NOMO-1 treated with dmso at 0.1 percent for 144 hours (cell line): ENCODE results near the gene PACRG.
"Not testable (repeated sequence)": the region's sequence is repeated elsewhere in the genome, so short reads cannot be mapped to it uniquely, and the experiment has no call there.

Experiments
- DNase-seq: peaks from one replicate; lab custom pipeline; 2025; ENCODE audit not compliant: unreplicated experiment; lab: John Stamatoyannopoulos, UW

Gene PACRG

DNA sequence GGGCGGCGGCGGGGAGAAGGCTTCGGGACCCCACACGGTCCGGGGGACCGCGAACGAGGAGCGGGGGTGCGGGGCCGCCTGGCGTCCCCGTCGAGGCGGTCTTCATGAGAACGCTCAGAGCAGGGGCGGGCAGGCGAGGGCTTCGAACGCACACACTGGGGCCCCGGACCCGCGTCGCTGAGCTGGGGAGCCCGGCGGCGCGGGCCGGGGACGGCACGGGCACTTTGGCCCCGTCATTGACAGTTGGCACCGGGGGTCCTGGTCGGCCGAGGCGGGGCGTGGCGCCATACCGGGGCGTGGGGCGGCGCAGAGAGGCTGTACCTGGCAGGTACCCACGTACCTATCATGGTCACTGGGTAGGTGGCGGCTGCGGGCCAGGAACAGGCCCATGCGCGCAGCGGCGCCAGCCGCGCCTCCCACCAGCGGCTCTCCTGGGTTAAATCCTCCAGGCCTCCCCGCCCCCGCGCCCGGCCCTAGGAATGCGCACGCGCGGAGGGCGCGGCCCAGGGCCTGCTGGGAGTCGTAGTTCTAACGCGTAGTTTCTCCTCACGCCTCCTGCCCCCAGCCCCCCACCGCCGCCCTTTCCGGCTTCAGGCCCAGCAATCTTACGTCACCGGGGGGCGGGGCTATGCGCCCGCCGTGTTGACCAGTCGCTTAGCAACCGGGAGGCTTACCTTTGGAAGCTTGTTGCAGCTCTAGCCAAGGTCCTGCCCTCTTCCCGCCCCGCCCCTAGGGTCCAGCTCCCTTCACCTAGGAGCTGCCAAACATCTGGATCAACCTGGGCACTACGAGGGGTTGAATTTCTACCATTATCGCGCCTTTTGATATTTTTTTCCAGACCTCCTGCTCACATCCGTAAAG lies at the start of gene PACRG, which contains the start of gene PRKN:
Gene PACRG (plus strand): TSS at position 653 of the 861 bp plus-strand sequence.
Gene PRKN (minus strand): TSS at position 445 of the 861 bp plus-strand sequence.
- no peak for DNase-seq

GRCh38 chr6:162678896-162679295 lies 48.9 kb upstream of the PACRG start:
- DNase-seq, result not testable (repeated sequence)

- DNase-seq, result no peak
These were observed 48.1 kb upstream of the PACRG start for GRCh38 chr6:162679681-162680080.

- no peak for DNase-seq
These were observed 47.4 kb upstream of the PACRG start for GRCh38 chr6:162680367-162680766.

DNA sequence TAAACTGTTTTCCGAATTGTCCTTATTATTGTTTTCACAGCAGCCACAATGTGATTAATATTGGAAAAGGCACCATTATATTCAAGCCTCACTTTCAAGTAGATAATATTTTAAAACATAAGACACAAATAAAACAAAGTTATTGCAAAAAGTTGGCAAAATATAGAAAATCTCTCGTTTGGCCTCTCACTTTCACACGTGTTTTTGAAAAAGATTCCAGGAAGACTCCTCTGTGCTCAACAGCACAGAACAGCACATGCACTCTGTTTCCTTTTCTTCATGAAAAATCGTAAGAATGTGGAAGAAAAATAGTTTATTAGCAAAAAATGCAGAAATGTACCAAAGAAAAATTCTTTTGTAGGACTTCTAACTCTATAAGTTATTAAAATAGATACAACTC lies 46.9 kb upstream of the PACRG start:
- DNase-seq, result no peak

GRCh38 chr6:162681447-162681846 lies 46.3 kb upstream of the PACRG start:
- DNase-seq, result no peak

GRCh38 chr6:162683135-162683534 lies 44.6 kb upstream of the PACRG start:
- DNase-seq, result no peak

- DNase-seq, result no peak
These were observed 43.7 kb upstream of the PACRG start for GRCh38 chr6:162684052-162684451.

DNA sequence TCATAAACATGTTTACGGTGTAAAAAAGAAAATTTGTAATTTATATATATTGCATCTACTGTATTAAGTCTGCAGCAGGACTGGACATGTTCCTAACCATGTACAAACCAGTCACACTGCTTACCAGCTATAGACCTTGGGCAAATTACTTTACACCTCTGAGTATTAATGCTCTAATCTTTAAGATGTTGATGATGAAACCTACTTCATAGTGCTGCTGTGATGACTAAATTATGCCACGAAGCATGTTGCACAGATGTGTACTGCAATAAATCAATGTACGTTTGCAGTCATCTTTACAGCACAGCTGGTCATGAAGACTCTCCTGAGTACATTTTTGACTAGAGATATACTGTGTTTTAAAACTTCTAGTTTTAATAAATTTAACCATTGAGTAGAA lies 42.8 kb upstream of the PACRG start:
- no peak for DNase-seq

- no peak for DNase-seq
These were observed 42.2 kb upstream of the PACRG start for GRCh38 chr6:162685586-162685985.

GRCh38 chr6:162688751-162689345 lies 38.9 kb upstream of the PACRG start:
- no peak for DNase-seq

GRCh38 chr6:162690158-162690557 lies 37.6 kb upstream of the PACRG start:
- no peak for DNase-seq

- no peak for DNase-seq
These were observed 29.8 kb upstream of the PACRG start for GRCh38 chr6:162697872-162698403.

DNA sequence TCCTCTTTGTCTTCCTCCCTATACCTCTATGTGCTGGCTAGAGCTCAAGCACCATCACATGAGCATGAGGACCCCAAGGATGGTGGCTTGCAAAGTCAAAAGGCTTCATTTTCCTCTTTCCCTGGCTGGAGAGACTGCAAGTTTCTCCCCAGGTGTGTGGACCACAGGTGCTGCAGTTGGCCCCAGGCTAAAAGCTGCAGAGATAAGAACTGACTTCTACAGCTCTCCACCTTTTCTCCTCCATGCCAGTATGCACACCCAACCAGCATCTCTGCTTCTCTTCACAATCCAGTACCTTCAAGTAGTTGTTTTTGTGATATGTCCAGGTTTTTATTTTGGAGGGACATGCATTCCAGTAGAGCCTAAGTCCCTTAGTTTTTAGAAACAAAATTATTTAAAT lies 29.3 kb upstream of the PACRG start:
- DNase-seq, result no peak

- no peak for DNase-seq
These were observed 27.8 kb upstream of the PACRG start for GRCh38 chr6:162699961-162700360.

DNA sequence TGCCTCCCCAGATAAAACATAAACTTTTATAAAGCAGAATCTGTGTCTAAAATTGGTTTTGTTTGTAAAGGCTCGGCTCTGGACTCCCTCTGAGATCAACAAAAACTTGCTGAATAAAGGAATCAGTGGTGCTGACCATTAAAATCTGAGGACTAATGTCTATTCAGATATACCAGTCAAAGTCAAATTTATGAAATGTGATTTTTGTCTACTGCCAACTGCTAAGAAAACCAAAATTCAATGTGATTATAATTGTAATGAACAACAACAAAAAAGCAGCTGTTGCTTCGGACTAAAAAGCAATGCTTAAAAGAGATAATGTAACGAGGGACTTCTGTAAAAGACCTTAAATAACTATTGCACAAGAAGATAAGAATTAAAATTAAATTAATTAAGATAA lies 26.8 kb upstream of the PACRG start:
- no peak for DNase-seq

DNA sequence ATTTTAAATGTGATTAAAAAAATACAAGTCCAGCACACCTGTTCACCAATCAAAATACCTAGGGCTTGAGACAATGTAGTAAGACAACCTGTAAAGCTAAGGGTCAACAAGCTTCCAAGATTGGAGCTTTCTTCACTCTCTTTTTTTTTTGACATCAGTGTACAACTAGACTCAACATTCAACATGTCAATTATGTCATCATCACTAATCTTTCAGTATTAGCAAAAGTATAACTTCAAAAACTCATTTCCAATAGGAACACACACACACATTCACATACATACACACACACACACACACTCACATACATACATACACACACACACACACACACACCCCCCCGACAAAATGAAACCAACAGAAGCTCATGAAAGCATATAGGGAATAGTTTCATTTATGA lies 26.2 kb upstream of the PACRG start:
- DNase-seq, result no peak

DNA sequence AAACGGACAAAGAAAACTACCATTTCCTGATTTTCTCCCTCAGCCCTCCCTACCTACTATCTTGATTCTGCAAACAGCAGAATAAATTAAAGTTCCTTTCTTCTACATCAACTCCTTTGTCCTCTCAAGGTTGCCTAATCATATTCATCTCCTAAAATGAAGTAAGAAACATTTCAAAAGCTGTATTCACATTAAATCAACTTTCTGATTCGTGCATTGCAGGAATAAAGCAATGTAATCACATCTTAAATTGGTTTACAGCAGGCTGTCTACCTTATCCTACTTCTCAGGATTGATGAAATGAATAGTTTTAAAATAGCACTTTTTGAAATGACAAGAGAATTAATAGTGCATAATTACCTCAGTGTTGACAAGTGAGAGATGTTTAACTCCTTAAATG lies 25.3 kb upstream of the PACRG start:
- DNase-seq, result no peak

GRCh38 chr6:162704001-162704400 lies 23.8 kb upstream of the PACRG start:
- no peak for DNase-seq

- no peak for DNase-seq
These were observed 22.0 kb upstream of the PACRG start for GRCh38 chr6:162705736-162706135.

- DNase-seq, result no peak
These were observed 21.5 kb upstream of the PACRG start for GRCh38 chr6:162706232-162706631.

DNA sequence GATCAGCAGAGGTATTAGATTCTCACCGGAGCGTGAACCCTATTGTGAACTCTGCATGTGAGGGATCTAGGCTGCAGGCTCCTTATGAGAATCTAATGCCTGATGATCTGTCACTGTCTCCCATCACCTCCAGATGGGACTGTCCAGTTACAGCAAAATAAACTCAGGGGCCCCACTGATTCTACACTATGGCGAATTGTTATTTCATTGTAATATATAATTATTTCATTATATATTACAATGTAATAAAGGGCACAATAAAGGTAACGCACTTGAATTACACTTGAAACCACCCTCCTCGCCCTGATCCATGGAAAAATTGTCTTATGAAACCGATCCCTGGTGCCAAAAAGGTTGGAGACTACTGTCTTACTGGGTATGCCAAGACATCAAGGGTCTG lies 18.8 kb upstream of the PACRG start:
- DNase-seq, result no peak
